WERI-Rb-1 (cell line): ENCODE results near the gene RARRES1.

Experiments used
- DNase-seq: peaks from one replicate; pipeline ENCODE4 v3.0.0-alpha.2; 2020
- H3K27ac ChIP-seq: fragments of 250-450 bp; sonication (Bioruptor Pico); 2 replicates; pipeline ENCODE4 v1.5.1; 2020; ENCODE audit warnings: mild to moderate bottlenecking, moderate library complexity
- H3K27me3 ChIP-seq: fragments of 250-450 bp; sonication (Bioruptor Pico); 2 replicates; pipeline ENCODE4 v1.5.1; 2021; ENCODE audit warnings: mild to moderate bottlenecking, low read depth, moderate library complexity; ENCODE audit not compliant: insufficient read depth, severe bottlenecking
- H3K36me3 ChIP-seq: fragments of 250-450 bp; sonication (Bioruptor Pico); 2 replicates; pipeline ENCODE4 v1.5.1; 2020; ENCODE audit warnings: mild to moderate bottlenecking, moderate library complexity
- H3K4me3 ChIP-seq: 2 replicates; pipeline ENCODE4 v1.5.1; 2011; ENCODE audit warnings: low read depth, mild to moderate bottlenecking, control low read depth, low read length
- H3K9me3 ChIP-seq: fragments of 250-450 bp; sonication (Bioruptor Pico); 2 replicates; pipeline ENCODE4 v1.5.1; 2021; ENCODE audit warnings: mild to moderate bottlenecking, moderate library complexity; ENCODE audit not compliant: severe bottlenecking
- TF ChIP-seq, protein P1 (sequence below): IDR thresholded peaks from 2 replicates; pipeline ENCODE4 v1.5.1; 2011; ENCODE audit warnings: low read depth, mild to moderate bottlenecking, control low read depth, inconsistent platforms, low read length

RARRES1 gene

DNA sequence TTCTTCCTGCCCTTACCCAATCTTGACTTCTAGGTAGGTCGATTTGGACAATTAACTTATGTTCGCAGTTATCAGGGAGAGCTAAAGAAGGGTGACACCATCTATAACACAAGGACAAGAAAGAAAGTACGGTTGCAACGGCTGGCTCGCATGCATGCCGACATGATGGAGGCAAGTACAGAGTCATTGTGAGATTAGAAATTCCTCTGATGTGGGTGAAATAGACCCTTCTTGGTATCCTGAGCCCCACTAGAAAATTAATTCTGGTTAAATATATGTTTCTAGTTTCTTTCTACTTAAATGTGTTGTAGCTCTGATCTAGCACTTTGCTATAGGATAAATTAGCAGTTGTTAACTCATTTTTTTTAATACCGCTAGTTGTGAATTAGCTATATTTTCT, 73.4 kb downstream of the RARRES1 start:
- Histone ChIP-seq H3K27ac (no peak overlapping the region), H3K4me3 (no peak overlapping the region), H3K36me3 (peaks cover 52% of the 10 kb centered on the region), H3K27me3 (no peaks in the 10 kb centered on the region), H3K9me3 (no peaks in the 10 kb centered on the region)
- DNase-seq = no peak
- TF ChIP-seq, protein P1, sequence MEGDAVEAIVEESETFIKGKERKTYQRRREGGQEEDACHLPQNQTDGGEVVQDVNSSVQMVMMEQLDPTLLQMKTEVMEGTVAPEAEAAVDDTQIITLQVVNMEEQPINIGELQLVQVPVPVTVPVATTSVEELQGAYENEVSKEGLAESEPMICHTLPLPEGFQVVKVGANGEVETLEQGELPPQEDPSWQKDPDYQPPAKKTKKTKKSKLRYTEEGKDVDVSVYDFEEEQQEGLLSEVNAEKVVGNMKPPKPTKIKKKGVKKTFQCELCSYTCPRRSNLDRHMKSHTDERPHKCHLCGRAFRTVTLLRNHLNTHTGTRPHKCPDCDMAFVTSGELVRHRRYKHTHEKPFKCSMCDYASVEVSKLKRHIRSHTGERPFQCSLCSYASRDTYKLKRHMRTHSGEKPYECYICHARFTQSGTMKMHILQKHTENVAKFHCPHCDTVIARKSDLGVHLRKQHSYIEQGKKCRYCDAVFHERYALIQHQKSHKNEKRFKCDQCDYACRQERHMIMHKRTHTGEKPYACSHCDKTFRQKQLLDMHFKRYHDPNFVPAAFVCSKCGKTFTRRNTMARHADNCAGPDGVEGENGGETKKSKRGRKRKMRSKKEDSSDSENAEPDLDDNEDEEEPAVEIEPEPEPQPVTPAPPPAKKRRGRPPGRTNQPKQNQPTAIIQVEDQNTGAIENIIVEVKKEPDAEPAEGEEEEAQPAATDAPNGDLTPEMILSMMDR = no peak

DNA sequence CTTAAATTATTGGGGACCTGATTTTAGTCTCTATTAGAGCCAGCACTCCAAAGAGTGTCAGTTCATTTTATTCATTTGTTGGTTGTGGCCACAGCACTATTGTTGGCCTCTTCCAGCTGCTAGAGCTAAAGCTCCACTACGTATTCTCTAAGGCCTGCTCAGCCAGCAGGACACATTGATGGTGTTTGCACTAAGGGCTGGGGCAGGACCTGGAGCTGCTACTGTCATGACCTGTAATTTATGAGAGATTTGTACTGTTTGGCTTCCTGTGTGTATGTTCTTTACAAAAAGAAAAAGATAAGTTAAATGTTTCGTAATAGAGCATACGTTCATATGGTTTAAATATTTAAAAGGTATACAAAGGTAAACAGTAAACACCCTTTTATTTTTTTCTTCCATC, 79.8 kb downstream of the RARRES1 start:
- TF ChIP-seq, protein P1 = no peak
- Histone ChIP-seq H3K4me3 (no peak overlapping the region), H3K36me3 (peaks cover 40% of the 10 kb centered on the region)

DNA sequence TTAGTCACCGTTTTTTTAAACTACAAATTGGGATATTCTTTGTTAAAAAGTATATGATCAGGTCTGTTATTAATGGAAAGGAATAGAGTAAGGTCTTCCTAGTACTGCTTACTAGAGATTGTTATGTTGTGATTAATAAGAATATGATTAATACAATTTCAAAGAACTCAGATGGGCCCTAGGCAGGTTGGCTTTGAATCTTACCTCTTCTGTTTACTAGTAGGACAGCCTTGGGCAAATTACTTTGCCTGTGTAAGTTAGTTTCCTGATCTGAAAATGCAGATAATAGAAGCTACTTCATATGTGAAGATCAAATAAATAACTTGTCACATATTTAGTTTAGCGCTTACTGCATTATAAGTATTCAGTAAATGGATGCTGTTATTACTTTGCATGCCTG, 81.1 kb downstream of the RARRES1 start:
- no peaks in the 10 kb centered on the region for H3K27me3 ChIP-seq
- no peak overlapping the region for H3K27ac ChIP-seq
- TF ChIP-seq, protein P1 = no peak
- no peaks in the 10 kb centered on the region for H3K9me3 ChIP-seq
- peaks cover 47% of the 10 kb centered on the region for H3K36me3 ChIP-seq
- no peak overlapping the region for H3K4me3 ChIP-seq
- no peak for DNase-seq

More for the DNA sequence above, 79.8 kb downstream of the RARRES1 start:
- DNase-seq = no peak
- Histone ChIP-seq H3K27ac (no peak overlapping the region), H3K9me3 (no peaks in the 10 kb centered on the region), H3K27me3 (no peaks in the 10 kb centered on the region)

DNA sequence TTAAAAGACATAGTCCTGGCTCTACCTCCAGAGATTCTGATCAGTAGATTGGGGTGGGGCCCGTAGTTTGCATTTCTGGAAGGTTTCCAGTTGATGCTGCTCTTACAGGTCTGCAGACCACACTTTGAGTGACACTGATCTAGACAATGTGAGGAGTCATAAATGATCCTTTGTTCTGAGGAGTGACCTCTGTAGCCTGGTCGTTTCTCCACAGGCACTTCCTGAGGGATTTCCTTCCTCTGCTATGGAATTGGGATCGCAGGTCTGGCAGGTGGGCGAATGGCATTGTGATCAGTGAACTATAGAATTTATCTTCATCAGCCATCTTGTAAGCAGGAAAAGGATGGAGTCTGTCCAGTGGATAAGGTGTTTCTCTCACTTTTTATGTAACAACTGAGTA, 82.5 kb downstream of the RARRES1 start:
- H3K9me3 ChIP-seq = no peaks in the 10 kb centered on the region
- no peaks in the 10 kb centered on the region for H3K27me3 ChIP-seq
- TF ChIP-seq, protein P1 = no peak
- no peak overlapping the region for H3K27ac ChIP-seq
- peaks cover 40% of the 10 kb centered on the region for H3K36me3 ChIP-seq
- no peak for DNase-seq
- H3K4me3 ChIP-seq = no peak overlapping the region
